GM19035 (cell line): ENCODE results near the gene MID1.

Experiments
- ATAC-seq: cut with Tn5 transposase; IDR thresholded peaks from one replicate; pipeline ENCODE4 v1.9.1; 2021; ENCODE audit not compliant: unreplicated experiment

MID1 gene

DNA sequence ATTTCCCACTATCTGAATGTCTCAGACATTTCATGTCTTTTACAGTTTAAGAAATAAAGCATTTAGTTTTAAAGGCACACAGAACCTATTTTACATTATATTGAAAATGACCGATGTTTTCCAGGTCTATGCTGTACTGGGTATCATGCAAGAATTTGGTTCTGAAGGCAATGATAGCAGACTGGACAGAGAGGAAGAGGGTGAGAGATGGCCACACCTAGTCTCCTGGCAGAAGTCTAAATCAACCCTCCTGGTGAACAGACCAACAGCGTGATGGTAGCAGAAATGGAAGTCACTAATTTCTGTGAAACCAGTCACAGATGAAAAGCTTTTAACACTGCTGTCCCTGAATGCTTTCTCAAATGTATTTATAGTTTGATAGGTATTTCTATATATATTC, 41.9 kb downstream of the MID1 start:
- ATAC-seq, result no peak

GRCh38 chrX:10577853-10578252, 42.5 kb downstream of the MID1 start:
- no peak for ATAC-seq

DNA sequence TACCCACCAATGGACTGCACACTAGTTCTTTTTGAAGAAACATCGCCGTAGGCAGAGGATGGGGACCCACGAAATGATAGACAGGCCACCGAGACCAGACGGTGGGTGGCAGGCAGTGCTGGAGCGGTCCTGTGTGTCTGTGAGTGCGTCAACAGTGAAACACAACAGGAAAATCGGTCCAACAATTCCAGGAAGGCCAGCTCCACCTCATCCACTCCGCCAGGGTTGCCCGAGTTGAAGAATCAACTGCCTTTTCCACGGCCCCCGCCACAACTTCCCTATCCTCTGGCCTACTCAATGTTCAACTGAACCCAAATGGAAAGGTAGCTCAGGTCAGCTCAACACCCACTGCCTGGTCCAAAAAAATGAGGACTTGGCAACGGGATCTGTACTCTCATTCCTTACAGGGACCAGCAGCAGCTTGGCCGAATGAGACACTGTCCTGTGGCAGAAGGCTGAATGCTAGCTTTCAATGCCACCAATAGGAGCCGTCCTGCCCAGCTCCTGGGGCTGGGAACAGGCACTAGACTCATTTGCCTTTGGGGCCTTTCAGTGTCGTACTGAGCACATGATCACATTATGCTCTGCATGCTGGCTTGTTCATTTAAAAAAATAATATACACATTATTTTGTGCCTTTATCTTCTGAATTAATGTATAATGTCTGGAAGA, 43.5 kb downstream of the MID1 start:
- no peak for ATAC-seq

DNA sequence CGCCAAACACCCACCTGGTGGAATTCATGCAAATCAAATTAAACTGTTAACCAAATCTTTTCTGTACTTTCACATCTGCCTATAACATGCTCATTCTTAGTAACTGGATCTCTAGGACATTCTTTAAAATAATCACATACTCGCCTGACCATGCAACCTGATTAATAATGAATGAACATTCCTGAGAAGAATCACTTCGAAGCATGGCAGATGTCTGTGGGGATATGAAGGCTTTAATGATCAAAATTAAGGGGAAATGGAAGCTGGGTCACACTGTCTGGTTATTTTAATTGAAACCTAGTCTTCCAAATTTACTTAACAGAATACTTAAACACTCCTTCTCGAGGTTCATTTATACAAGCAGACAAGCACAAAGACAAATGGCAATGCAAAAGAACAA, 44.2 kb downstream of the MID1 start:
- no peak for ATAC-seq

- no peak for ATAC-seq
Measured at GRCh38 chrX:10574663-10575062, 45.7 kb downstream of the MID1 start.

DNA sequence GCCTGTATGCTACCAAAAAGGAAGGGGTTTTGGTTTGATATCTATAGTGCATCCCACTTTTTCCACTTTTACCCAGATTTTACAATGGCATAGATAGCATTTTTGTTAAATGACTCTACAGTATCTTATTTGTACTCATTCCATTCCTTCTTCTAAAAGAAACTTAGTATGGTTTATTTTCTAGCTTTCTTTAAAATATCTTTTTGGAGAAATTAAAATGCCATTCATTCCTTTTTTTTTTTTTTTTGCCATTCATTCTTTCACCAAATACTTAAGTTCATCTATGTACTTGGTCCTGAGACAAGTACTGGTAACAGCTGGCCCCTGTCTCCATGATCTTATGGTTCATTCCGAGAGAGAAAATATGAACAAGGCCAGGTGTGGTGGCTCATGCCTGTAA, 49.1 kb downstream of the MID1 start:
- ATAC-seq, result no peak

- ATAC-seq, result no peak
Measured at GRCh38 chrX:10570601-10571000, 49.8 kb downstream of the MID1 start.

- no peak for ATAC-seq
Measured at GRCh38 chrX:10569946-10570345, 50.4 kb downstream of the MID1 start.

- ATAC-seq, result no peak
Measured at GRCh38 chrX:10568428-10568827, 52.0 kb downstream of the MID1 start.

GRCh38 chrX:10567136-10567535, 53.2 kb downstream of the MID1 start:
- no peak for ATAC-seq

DNA sequence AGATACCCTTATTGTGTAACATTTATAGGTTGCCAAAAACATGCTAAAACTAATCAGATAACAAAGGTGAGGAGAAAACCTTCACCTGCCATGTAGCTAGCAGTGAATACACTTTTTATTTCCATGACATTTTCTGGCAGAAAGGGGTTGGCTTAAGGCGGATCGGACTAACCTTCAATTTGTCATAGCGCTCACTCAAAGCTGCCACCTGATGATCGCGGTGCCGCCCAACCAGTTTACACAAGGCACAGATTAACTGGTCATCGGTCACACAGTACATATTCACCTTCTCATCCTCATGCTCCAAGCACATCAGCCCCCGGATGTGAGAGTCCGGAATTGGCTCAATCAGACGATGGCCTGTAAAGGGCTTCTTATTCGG, 53.7 kb downstream of the MID1 start:
- ATAC-seq, result no peak

DNA sequence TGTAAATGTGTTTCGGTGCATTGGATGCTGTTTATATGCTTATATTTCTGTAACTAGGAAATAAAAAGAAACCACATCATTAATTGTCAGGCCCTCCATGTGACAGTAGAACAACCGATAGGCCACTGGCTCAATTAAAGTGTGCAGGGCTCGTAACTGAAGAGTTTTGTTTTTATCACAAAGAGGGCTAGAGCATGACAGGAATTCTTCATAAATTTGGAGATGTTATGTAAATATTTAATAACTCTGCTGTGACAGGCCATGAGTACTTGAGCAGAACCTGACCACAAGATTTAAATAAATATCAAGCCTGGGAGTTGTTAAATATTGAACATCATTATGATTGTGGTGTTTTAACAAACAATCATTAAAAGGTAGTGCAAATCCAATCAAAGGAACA, 55.9 kb downstream of the MID1 start:
- ATAC-seq, result no peak

- ATAC-seq, result no peak
Measured at GRCh38 chrX:10557166-10557565, 63.2 kb downstream of the MID1 start.

- ATAC-seq, result no peak
Measured at GRCh38 chrX:10556405-10556804, 64.0 kb downstream of the MID1 start.

GRCh38 chrX:10555846-10556245, 64.5 kb downstream of the MID1 start:
- ATAC-seq, result no peak

- ATAC-seq, result no peak
Measured at GRCh38 chrX:10554612-10555270, 65.6 kb downstream of the MID1 start.

DNA sequence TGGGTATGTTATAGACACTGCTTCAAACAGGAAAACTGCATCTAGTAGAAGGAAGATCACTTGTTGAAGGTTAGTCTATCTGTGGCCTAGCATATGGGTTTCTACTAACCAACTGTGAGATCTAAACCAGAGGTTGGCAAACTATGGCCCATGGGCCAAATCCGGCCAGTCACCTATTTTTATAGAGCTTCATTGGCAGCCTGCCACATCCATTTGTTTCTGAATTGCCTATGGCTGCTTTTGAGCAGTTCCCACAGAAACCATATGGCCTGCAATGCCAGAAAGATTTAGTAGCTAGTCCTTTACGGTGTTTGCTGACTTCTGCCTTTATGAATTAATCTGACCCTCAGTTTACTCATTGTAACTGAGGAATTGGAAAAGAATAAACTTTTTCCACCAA, 71.1 kb downstream of the MID1 start:
- no peak for ATAC-seq

DNA sequence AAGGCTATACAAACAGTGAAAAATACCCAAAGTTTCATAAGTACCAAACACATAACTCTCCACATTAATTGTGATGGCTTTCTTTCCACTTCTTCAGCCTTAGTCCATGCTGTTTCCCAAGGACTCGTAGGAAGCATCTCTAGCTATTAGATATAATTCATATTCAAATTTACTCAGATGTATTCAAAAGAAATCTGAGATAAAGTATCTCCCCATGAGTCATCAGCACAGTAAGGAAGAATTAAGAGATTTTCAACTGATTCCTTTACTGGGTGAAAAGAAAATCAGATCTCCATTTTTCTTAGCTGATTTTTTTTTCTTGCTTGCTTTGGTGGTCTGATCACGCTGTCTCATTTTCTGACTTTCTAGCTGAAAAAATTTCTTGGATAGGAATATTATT, 71.7 kb downstream of the MID1 start:
- no peak for ATAC-seq

DNA sequence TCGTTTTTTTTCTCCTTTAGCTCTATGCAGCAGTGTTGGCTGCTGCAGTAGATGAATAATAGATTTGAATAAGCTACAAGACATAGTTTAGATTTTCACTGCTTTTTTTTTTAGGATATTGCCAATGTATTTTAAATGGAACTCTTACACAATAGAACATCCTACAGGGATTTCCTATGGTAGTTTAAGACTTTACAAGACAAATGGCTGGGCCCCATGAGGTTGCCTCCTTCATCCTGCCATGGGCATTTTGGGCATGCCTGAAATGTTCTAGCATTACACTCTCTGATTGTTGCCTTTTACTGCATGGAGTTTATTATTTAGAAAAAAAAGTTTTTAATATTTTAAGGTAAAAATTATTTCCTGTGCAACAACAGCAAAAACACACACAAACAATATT, 74.5 kb downstream of the MID1 start:
- no peak for ATAC-seq

DNA sequence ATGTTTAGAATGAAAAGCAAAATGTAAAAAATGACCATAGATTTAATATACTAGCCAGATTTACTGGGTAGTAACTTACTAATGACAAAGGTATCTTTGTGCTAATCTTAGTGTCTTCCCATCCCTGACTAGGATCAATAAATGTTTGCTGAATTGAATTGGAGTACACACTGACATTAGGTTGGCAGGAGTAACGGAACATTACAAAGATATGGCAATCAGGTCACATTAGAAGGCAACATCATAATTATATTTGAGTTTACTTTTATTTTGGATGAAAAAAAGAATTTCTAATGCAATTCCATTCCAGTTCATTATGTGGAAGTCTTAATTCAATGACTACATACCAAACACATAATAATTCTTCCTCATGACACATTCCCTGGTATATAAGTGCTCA, 77.8 kb downstream of the MID1 start:
- ATAC-seq, result no peak

GRCh38 chrX:10538831-10539230, 81.6 kb downstream of the MID1 start:
- no peak for ATAC-seq

DNA sequence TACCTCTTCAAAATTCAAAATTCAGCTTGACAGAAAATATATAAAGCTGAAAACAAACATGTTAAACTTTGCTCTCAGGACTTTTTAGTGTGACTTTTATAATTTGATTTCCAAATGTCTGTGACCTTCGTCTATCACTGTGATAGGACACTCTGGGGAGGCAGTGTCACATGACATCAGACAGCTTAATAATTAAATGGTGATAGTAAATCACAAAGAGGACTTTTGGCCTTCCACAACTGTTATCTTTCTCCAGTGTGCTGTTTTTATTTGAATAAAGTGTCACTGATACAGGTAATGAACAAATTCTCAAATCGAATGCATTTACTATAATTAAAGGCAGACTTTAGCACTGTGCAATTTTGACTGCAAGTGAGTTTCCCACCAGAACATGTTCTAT, 83.1 kb downstream of the MID1 start:
- ATAC-seq, result no peak

DNA sequence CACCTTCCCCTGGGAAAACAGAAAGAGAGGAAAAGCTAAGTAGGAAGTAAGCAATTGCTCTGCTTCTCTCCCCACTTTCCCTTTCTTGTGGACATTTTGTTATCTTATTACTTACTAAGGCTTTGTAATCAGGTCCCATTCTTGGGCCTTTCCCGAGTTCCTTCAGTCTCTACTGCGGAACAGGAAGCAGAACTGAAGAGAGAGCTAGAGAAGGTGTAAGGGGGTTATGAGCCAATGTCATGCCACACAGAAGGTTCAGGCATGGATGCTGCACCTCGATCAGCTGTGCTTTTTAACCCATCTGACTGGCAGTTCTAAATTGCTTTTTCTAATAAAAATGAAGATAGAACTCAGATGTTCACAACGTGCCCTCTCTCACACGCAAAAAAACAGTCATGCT, 83.6 kb downstream of the MID1 start:
- ATAC-seq, result no peak
